HG03060 (cell line): Measurements from ENCODE around the gene RASA3.
"Not testable (repeated sequence)": the region's sequence is repeated elsewhere in the genome, so short reads cannot be mapped to it uniquely, and the experiment has no call there.

Experiments
- ATAC-seq: cut with Tn5 transposase; IDR thresholded peaks from one replicate; pipeline ENCODE4 v1.9.1; 2021; ENCODE audit warnings: low read depth, moderate number of reproducible peaks; ENCODE audit not compliant: unreplicated experiment

RASA3 gene

GRCh38 chr13:114089341-114089740, 43.1 kb downstream of the RASA3 start:
- no peak for ATAC-seq

GRCh38 chr13:114088863-114089262, 43.6 kb downstream of the RASA3 start:
- no peak for ATAC-seq

GRCh38 chr13:114088234-114088633, 44.2 kb downstream of the RASA3 start:
- ATAC-seq, result no peak

GRCh38 chr13:114087430-114087829, 45.0 kb downstream of the RASA3 start:
- no peak for ATAC-seq

GRCh38 chr13:114082849-114083645, 49.4 kb downstream of the RASA3 start:
- ATAC-seq, result no peak

- ATAC-seq, result no peak
Observed at GRCh38 chr13:114081761-114082681, 50.4 kb downstream of the RASA3 start.

- ATAC-seq, result no peak
Observed at GRCh38 chr13:114080739-114081561, 51.5 kb downstream of the RASA3 start.

- ATAC-seq, result no peak
Observed at GRCh38 chr13:114079601-114080536, 52.6 kb downstream of the RASA3 start.

- ATAC-seq, result no peak
Observed at GRCh38 chr13:114078461-114079451, 53.7 kb downstream of the RASA3 start.

GRCh38 chr13:114077933-114078325, 54.5 kb downstream of the RASA3 start:
- no peak for ATAC-seq

GRCh38 chr13:114077099-114077932, 55.1 kb downstream of the RASA3 start:
- no peak for ATAC-seq

- ATAC-seq, result no peak
Observed at GRCh38 chr13:114076329-114077090, 55.9 kb downstream of the RASA3 start.

GRCh38 chr13:114075811-114076210, 56.6 kb downstream of the RASA3 start:
- ATAC-seq, result not testable (repeated sequence)

GRCh38 chr13:114074671-114075315, 57.6 kb downstream of the RASA3 start:
- no peak for ATAC-seq

GRCh38 chr13:114073881-114074612, 58.4 kb downstream of the RASA3 start:
- ATAC-seq, result no peak

- no peak for ATAC-seq
Observed at GRCh38 chr13:114072421-114072820, 60.0 kb downstream of the RASA3 start.
